RWPE2 (cell line): ENCODE data around the gene WDR74.
"Not testable (repeated sequence)": the region's sequence is repeated elsewhere in the genome, so short reads cannot be mapped to it uniquely, and the experiment has no call there.

Experiments used
- ATAC-seq: fragments of 200-7000 bp; cut with Tn5 transposase; 3 replicates; pipeline ENCODE4 v1.9.1; 2021; ENCODE audit warnings: low read depth
- DNase-seq: peaks from one replicate; pipeline ENCODE4 v3.0.0-alpha.2; 2020; ENCODE audit warnings: low spot score
- H3K27ac ChIP-seq: fragments of 450-650 bp; 2 replicates; pipeline ENCODE4 v1.5.1; 2017; ENCODE audit warnings: mild to moderate bottlenecking; ENCODE audit not compliant: poor library complexity, severe bottlenecking
- H3K27me3 ChIP-seq: fragments of 250-450 bp; sonication (Bioruptor Pico); 2 replicates; pipeline ENCODE4 v1.5.1; 2021; ENCODE audit warnings: mild to moderate bottlenecking, moderate library complexity; ENCODE audit not compliant: insufficient read depth, poor library complexity, severe bottlenecking
- H3K36me3 ChIP-seq: fragments of 250-450 bp; sonication (Bioruptor Pico); 2 replicates; pipeline ENCODE4 v1.5.1; 2020; ENCODE audit warnings: low read depth, mild to moderate bottlenecking, moderate library complexity
- H3K4me1 ChIP-seq: fragments of 250-450 bp; sonication (Bioruptor Pico); 2 replicates; pipeline ENCODE4 v1.5.1; 2021; ENCODE audit warnings: mild to moderate bottlenecking, moderate library complexity; ENCODE audit not compliant: insufficient read depth, poor library complexity, severe bottlenecking
- H3K4me3 ChIP-seq: fragments of 250-450 bp; sonication (Bioruptor Pico); 2 replicates; pipeline ENCODE4 v1.5.1; 2021; ENCODE audit warnings: mild to moderate bottlenecking, moderate library complexity; ENCODE audit not compliant: severe bottlenecking
- H3K9me3 ChIP-seq: fragments of 250-450 bp; sonication (Bioruptor Pico); 2 replicates; pipeline ENCODE4 v1.5.1; 2021; ENCODE audit warnings: mild to moderate bottlenecking, moderate library complexity; ENCODE audit not compliant: severe bottlenecking
- TF ChIP-seq, protein P1 (sequence below): fragments of 450-650 bp; IDR thresholded peaks from one replicate; pipeline ENCODE4 v1.5.1; 2017; ENCODE audit warnings: mild to moderate bottlenecking, moderate library complexity; ENCODE audit not compliant: poor library complexity, severe bottlenecking

The WDR74 gene

GRCh38 chr11:62846177-62846576 lies 6.8 kb upstream of the WDR74 start:
- ATAC-seq (no peak), DNase-seq (no peak)
- Histone ChIP-seq H3K4me3 (no peak overlapping the region), H3K36me3 (no peaks in the 10 kb centered on the region), H3K4me1 (peaks cover 6% of the 10 kb centered on the region), H3K27ac (no peak overlapping the region), H3K27me3 (no peaks in the 10 kb centered on the region), H3K9me3 (no peaks in the 10 kb centered on the region)
- TF ChIP-seq, protein P1, sequence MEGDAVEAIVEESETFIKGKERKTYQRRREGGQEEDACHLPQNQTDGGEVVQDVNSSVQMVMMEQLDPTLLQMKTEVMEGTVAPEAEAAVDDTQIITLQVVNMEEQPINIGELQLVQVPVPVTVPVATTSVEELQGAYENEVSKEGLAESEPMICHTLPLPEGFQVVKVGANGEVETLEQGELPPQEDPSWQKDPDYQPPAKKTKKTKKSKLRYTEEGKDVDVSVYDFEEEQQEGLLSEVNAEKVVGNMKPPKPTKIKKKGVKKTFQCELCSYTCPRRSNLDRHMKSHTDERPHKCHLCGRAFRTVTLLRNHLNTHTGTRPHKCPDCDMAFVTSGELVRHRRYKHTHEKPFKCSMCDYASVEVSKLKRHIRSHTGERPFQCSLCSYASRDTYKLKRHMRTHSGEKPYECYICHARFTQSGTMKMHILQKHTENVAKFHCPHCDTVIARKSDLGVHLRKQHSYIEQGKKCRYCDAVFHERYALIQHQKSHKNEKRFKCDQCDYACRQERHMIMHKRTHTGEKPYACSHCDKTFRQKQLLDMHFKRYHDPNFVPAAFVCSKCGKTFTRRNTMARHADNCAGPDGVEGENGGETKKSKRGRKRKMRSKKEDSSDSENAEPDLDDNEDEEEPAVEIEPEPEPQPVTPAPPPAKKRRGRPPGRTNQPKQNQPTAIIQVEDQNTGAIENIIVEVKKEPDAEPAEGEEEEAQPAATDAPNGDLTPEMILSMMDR = no peak

DNA sequence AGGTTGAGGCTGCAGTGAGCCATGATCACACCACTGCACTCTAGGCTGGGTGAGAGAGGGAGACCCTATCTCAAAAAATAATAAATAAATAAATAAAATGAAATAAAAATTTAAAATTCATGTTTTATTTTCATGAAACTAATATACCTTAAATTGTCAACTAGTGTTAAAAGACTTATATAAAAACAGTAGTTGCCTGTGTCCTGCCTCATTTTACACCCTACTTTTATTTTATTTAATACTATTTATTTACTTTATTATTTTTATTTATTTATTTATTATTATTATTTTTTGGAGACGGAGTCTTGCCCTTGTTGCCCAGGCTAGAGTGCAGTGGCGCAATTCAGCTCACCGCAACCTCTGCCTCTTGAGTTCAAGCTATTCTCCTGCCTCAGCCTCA lies 4.8 kb upstream of the WDR74 start:
- H3K4me3 ChIP-seq = no peak overlapping the region
- peaks cover 11% of the 10 kb centered on the region for H3K4me1 ChIP-seq
- H3K27ac ChIP-seq = no peak overlapping the region
- H3K27me3 ChIP-seq = no peaks in the 10 kb centered on the region
- TF ChIP-seq, protein P1 = no peak
- no peaks in the 10 kb centered on the region for H3K9me3 ChIP-seq
- H3K36me3 ChIP-seq = no peaks in the 10 kb centered on the region
- ATAC-seq = no peak
- DNase-seq = no peak

- no peaks in the 10 kb centered on the region for H3K27me3 ChIP-seq
- DNase-seq = no peak
- peaks cover 11% of the 10 kb centered on the region for H3K4me1 ChIP-seq
- no peaks in the 10 kb centered on the region for H3K9me3 ChIP-seq
- no peak overlapping the region for H3K4me3 ChIP-seq
- TF ChIP-seq, protein P1 = no peak
- no peak for ATAC-seq
- H3K27ac ChIP-seq = no peak overlapping the region
- H3K36me3 ChIP-seq = no peaks in the 10 kb centered on the region
Observed at GRCh38 chr11:62843466-62843865, 4.1 kb upstream of the WDR74 start.

DNA sequence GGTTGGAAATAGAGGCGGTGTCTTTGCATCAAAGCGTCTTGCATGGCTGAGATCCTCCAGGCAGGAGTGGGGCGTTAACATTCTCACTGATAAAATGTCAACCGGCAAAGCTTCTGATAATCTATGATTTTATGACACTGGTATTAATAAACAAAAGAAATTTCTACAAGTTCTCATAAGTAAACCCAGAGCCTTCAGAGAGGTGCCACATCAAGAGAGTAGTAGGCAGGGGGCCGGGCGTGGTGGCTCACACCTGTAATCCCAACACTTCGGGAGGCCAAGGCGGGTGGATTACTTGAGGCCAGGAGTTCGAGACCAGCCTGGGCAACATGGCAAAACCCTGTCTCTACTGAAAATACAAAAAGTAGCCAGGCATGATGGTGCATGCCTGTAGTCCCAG lies 3.5 kb upstream of the WDR74 start:
- not testable (repeated sequence) for H3K9me3 ChIP-seq, H3K27me3 ChIP-seq, H3K4me3 ChIP-seq, ATAC-seq, DNase-seq, H3K36me3 ChIP-seq
- peaks cover 11% of the 10 kb centered on the region for H3K4me1 ChIP-seq
- H3K27ac ChIP-seq = peak overlapping the region; percentile 97

DNA sequence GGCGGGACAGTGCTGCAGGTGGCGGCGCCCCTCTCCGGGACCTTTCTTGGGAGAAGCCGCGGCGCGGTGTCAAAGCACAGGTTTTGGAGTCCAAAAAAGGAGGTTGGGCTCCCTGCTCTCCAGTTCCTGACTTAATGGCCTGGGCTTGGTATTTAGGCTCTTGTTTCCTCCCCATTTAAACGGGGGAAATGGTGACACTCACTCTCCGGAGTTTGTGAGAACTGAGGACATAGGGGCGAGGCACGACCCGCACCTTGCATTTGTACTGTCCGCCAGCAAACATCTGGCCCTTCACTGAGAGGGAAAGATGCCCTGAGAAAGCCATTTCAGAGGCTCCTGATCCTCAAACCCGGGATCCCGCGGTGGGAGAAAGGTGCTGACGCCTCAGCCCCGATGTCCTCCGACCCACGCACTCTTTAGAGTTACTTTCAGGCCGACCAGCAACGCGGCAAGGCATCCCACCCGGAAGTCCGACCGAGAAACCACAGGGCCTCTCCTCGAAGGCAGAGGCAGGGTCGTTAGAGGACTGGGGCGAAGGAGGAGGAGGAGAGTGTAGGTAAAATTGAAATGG lies 2.9 kb upstream of the WDR74 start:
- H3K36me3 ChIP-seq = peaks cover 7% of the 10 kb centered on the region
- ATAC-seq (no peak), DNase-seq (no peak)
- peak overlapping the region; percentile 97 for H3K27ac ChIP-seq
- H3K27me3 ChIP-seq = no peaks in the 10 kb centered on the region
- peak overlapping the region; percentile 23 for H3K4me3 ChIP-seq
- H3K9me3 ChIP-seq = no peaks in the 10 kb centered on the region
- peaks cover 11% of the 10 kb centered on the region for H3K4me1 ChIP-seq
- TF ChIP-seq, protein P1 = no peak
